Diencephalon (tissue), 1 donor: ENCODE results near the gene SEPTIN11. TPM values are rescaled to one million over a fixed set of nuclear protein-coding genes. Genes with fewer than 3 reads are reported as not detected.

ENCODE experiments used
- total RNA-seq: library from RNA; depleted of rRNA; stranded (reverse); fragments of >200 nt; gene quantifications from one replicate; pipeline ENCODE4 v1.2.3, GENCODE V29; 2014

SEPTIN11 gene
- 169 TPM for total RNA-seq

GRCh38 chr4:76949276-76950051 is at the start of gene SEPTIN11:
TSS of gene SEPTIN11 (plus strand) at chr4:76949752. CDS start at chr4:76949904, 152 bp downstream.

Other genes starting within 250 kb of the SEPTIN11 start
- 0.92 TPM for gene SOWAHB, start 51.6 kb upstream of the SEPTIN11 start, total RNA-seq
- 444 TPM for gene CCNI, start 126.2 kb downstream of the SEPTIN11 start, total RNA-seq
- 58.6 TPM for gene CCNG2, start 207.5 kb downstream of the SEPTIN11 start, total RNA-seq